GM19240 (cell line): Measurements from ENCODE around the gene COL4A3.

Experiments
- DNase-seq: peaks from one replicate; pipeline ENCODE4 v3.0.0; 2011; ENCODE audit warnings: low spot score; ENCODE audit not compliant: insufficient read length

COL4A3 gene

DNA sequence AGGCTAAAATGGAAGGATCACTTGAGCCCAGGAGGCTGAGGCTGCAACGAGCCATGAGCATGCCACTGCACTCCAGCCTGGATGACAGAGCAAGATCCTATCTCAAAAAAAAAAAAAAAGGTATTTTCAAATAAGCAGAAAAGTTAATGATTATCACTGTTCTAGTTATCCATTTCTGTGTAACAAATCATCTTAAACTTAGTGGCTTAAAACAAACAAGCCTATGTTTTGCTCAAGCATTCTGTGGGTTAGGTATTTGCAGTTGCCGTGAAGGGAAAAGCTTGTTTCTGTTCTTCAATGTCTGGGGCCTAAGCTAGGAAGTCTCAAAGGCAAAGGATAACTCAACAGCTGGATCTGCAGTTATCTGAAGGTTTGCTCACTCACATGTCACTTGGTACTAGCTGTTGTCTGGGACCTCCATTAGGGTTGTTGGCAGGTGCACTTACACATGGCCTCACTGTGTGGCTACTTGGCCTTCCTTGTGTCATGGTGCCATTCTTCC is 174.7 kb downstream of the COL4A3 start:
- no peak for DNase-seq

- no peak for DNase-seq
Observed at GRCh38 chr2:227340106-227340505, 175.7 kb downstream of the COL4A3 start.

GRCh38 chr2:227341553-227341952 is 177.1 kb downstream of the COL4A3 start:
- no peak for DNase-seq

DNA sequence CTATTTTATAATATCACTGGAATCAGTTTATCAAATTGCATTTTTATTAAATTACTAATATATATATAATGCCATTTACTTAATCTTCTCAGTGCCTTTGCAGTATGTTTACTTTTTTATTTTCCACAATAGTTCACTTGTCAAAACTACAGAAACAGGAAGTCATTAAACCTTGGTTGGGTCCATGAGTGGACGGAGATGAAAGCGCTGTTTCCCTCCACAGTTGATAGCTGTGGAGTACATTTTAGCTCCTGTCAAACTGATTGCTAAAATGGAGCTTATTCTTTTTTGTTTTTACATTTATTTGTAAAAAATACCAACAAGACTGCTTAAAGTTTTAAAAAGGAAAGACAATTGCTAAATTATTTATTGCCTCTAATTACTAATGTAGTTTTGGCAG is 179.8 kb downstream of the COL4A3 start:
- DNase-seq = no peak

DNA sequence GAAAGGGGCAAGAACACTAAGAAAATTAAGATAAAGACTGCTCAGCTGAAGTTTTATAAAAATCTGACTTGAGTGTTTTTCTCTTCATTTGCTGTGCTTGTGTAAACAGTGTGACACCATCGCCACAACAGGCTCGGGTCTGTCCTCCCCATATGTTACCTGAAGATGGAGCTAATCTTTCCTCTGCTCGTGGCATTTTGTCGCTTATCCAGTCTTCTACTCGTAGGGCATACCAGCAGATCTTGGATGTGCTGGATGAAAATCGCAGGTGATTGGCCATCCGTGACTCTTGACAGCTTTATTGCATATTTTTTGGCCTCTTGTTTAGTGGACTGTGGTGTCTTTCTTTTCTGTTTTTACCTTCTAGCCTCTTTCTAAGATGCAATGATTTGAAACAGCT is 182.7 kb downstream of the COL4A3 start:
- no peak for DNase-seq

DNA sequence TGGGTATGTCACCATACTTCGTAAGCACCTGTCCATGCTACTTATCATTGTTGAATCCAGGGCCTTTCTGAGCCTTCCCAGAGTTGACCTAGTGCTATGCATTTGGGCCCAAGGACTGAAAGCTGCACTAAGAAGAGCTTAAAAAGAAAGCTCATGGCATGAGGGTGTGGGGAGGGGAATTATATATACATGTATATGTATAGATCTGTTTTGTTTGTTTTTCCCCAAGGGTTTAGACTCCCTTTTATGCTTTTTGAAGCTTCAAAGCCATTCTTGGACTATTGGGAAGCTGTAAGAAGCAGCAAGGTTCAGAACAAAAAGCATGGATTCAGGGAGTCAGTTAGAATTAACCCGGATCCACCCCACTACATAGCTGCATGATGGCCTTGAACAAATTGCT is 183.9 kb downstream of the COL4A3 start:
- no peak for DNase-seq

DNA sequence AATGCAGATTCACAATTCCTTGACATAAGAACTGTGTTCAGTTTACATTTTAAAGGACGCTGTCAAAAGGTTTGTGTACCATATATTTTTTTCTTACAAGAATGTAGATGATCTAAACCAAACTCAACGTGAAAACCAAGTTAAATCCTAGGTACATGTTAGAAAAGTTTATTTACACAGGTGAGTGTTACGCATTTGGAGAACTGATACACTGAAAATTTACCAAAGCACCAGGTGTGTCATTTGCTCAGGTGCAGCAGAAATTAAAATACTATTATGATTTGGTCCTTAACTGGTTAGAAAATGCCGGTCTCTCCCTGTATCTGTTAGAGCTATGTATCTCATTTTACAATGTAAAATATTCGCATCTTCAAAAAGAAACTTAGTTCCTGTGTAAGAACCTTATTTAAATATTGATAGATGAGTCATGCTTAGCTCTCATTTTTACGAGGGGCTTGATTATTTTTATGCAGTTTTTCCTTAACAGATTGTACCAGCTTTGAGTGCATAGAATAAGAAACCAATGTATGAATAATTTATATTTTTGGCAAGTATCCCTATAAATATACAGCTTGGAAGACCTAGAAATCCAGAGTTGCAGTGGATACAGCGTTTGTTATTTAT is 185.7 kb downstream of the COL4A3 start:
- DNase-seq = no peak

DNA sequence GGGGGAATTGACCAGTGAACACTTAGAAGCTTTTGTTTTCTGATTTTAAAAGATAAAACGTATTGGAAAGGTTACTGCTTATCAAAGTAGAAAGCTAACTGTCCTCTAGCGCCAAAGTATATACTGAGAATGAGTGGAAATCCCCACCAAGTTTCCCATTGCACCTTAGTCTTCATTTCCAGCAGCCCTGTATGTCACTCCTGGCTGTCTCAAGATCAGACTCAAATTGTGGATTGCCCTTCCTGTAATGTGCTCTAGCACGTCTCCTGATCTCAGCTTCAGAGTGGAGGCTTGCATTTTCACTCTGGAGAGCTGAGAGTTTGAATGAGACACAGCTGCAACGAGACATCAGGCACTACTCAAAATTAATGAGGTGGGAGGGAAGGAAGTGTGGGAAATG is 187.2 kb downstream of the COL4A3 start:
- DNase-seq = peak; percentile 1

- no peak for DNase-seq
Observed at GRCh38 chr2:227360351-227360750, 195.9 kb downstream of the COL4A3 start.

DNA sequence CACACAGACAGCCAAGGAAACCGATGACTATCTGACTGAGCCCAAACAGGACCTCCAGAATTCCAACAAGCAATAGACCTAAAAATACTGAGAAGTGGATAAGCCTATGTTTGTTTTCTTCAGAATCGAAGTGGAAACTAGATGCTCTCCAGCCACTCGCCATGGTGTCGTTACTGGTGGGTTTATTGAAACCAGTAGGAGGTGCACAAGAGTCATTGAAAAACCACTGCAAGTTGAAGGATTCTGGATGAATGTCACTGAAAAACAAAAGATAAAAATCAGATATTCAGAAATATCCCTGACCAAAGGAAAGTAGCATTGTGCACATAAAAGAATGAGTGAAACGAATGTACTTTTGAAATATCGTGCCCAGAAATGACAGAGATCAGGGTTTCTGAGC is 199.3 kb downstream of the COL4A3 start:
- DNase-seq = no peak
